Transverse colon (tissue), 4 donors: ENCODE data around the gene CTNNBL1.

ENCODE experiments used
- CTCF ChIP-seq, 5 experiments: fragments of 200-600 bp in 3 of 5; fragments of 450-650 bp in 2 of 5; sonication (generic) in 3 of 5; IDR thresholded peaks; 1 replicate in 2 of 5; 2 replicates in 3 of 5; pipeline ENCODE4 v1.5.1; 2016 to 2017; ENCODE audit warnings: antibody characterized with exemption in 5 of 5, inconsistent platforms in 3 of 5, mild to moderate bottlenecking in 2 of 5, moderate library complexity in 1 of 5
- EP300 ChIP-seq: sonication (generic); formaldehyde crosslinking; IDR thresholded peaks from one replicate; pipeline ENCODE4 v1.6.1; 2017; ENCODE audit warnings: antibody characterized with exemption, low read depth
- POLR2A ChIP-seq: fragments of 450-650 bp; IDR thresholded peaks from one replicate; pipeline ENCODE4 v1.6.1; 2016; ENCODE audit warnings: antibody characterized with exemption, mild to moderate bottlenecking, moderate library complexity
- POLR2AphosphoS5 ChIP-seq, 3 donors: sonication (generic); formaldehyde crosslinking; IDR thresholded peaks; one replicate each; pipeline ENCODE4 v1.6.1; 2016; ENCODE audit warnings: antibody characterized with exemption in 3 of 3

GRCh38 chr20:37885593-37886503, 192.0 kb downstream of the CTNNBL1 start:
- TF ChIP-seq EP300, result no peak
- TF ChIP-seq CTCF (IDR thresholded peaks at IDR 0.05), result no peak
- TF ChIP-seq POLR2A, result no peak
- TF ChIP-seq POLR2AphosphoS5 (IDR thresholded peaks at IDR 0.05), result no peak
